ENCODE results near the gene ZSWIM6.

- no peak for TF ChIP-seq CTCF (IDR thresholded peaks at IDR 0.05)
- TF ChIP-seq SIN3A (IDR thresholded peaks at IDR 0.05; ENCODE audit: borderline replicate concordance, insufficient read depth, low read depth, low read length), result no peak
- TF ChIP-seq POLR2AphosphoS5 (IDR thresholded peaks at IDR 0.05; ENCODE audit: low read depth, low read length), result no peak
Observed at GRCh38 chr5:61572959-61573358, 240.9 kb downstream of the ZSWIM6 start.
